Measurements from ENCODE around the gene ZNF83. TPM values are rescaled to one million over a fixed set of nuclear protein-coding genes. Genes with fewer than 3 reads are reported as not detected.

ZNF83 gene
- total RNA-seq, 1 experiment from 2014 or later = 34.1 TPM

- Mint-ChIP-seq H3K27me3 (ENCODE audit: low read depth) (no peaks in the 10 kb centered on the region), H3K4me3 (no peak overlapping the region)
- POLR2A ChIA-PET = no interaction called here
These were observed 71.6 kb downstream of the ZNF83 start for GRCh38 chr19:52566588-52566987.

GRCh38 chr19:52566121-52566520 is 72.0 kb downstream of the ZNF83 start:
- Mint-ChIP-seq H3K27me3 (ENCODE audit: low read depth) (no peaks in the 10 kb centered on the region), H3K4me1 (peaks cover 41% of the 10 kb centered on the region), H3K4me3 (no peak overlapping the region), H3K36me3 (0 out of 2 replicates have a peak, but pooled peaks cover 7% of the 10 kb centered on the region), H3K9me3 (no peaks in the 10 kb centered on the region), H3K27ac (no peak overlapping the region)
- ChIA-PET CTCF (interaction anchor here (0.6 to 1.9 kb wide), 3 partner anchors 36 to 65 kb away, joined by 3 to 5 read pairs (median 5); partner anchors contain the start of gene ZNF808), POLR2A (no interaction called here)
- TF ChIP-seq FOXK1 (CRISPR knock-in tag; IDR thresholded peaks at IDR 0.05) (no peak), ZNF425 (CRISPR knock-in tag; conservative IDR thresholded peaks at IDR 0.05) (no peak), E2F5 (CRISPR knock-in tag; IDR thresholded peaks at IDR 0.05) (no peak), FOXP4 (CRISPR knock-in tag; IDR thresholded peaks at IDR 0.05) (no peak), NFATC4 (CRISPR knock-in tag; IDR thresholded peaks at IDR 0.05) (no peak), SMAD3 (CRISPR knock-in tag; IDR thresholded peaks at IDR 0.05; ENCODE audit: borderline replicate concordance) (no peak), ZNF671 (CRISPR knock-in tag; IDR thresholded peaks at IDR 0.05) (no peak), CREM (CRISPR knock-in tag; IDR thresholded peaks at IDR 0.05) (no peak), TCF7 (CRISPR knock-in tag; IDR thresholded peaks at IDR 0.05; ENCODE audit: low read depth) (no peak), MXD4 (CRISPR knock-in tag; IDR thresholded peaks at IDR 0.05; ENCODE audit: borderline replicate concordance) (no peak), JUN (CRISPR knock-in tag; IDR thresholded peaks at IDR 0.05) (no peak), TP53 (CRISPR knock-in tag; IDR thresholded peaks at IDR 0.05) (no peak), ZNF423 (CRISPR knock-in tag; IDR thresholded peaks at IDR 0.05) (no peak), ZBTB21 (CRISPR knock-in tag; IDR thresholded peaks at IDR 0.05; ENCODE audit: borderline replicate concordance) (no peak), SOX15 (CRISPR knock-in tag; IDR thresholded peaks at IDR 0.05) (no peak), ZNF232 (CRISPR knock-in tag; IDR thresholded peaks at IDR 0.05) (no peak), ATF6 (CRISPR knock-in tag; IDR thresholded peaks at IDR 0.05) (no peak), IRF2 (CRISPR knock-in tag; IDR thresholded peaks at IDR 0.05; ENCODE audit: borderline replicate concordance, low read depth) (no peak)
- ATAC-seq = no peak
- DNase-seq (ENCODE audit: low spot score) = no peak

More at GRCh38 chr19:52566588-52566987, 71.6 kb downstream of the ZNF83 start:
- ATAC-seq (no peak), DNase-seq (ENCODE audit: low spot score) (no peak)
- Mint-ChIP-seq H3K36me3 (0 out of 2 replicates have a peak, but pooled peaks cover 7% of the 10 kb centered on the region), H3K27ac (peak overlapping the region; percentile 80), H3K9me3 (no peaks in the 10 kb centered on the region), H3K4me1 (peaks cover 44% of the 10 kb centered on the region)
- CTCF ChIA-PET = interaction anchor here (0.6 to 1.9 kb wide), 3 partner anchors 35 to 66 kb away, joined by 3 to 5 read pairs (median 5); partner anchors contain the start of gene ZNF808
- TF ChIP-seq ATF1 (CRISPR knock-in tag; IDR thresholded peaks at IDR 0.05) = no peak
- no peak for TF ChIP-seq ZSCAN18 (CRISPR knock-in tag; IDR thresholded peaks at IDR 0.05)
- no peak for TF ChIP-seq CDX4 (CRISPR knock-in tag; IDR thresholded peaks at IDR 0.05; ENCODE audit: borderline replicate concordance)
- TF ChIP-seq NFYB (CRISPR knock-in tag; conservative IDR thresholded peaks at IDR 0.05; ENCODE audit: low read depth) = no peak
- TF ChIP-seq ZNF138 (CRISPR knock-in tag; conservative IDR thresholded peaks at IDR 0.05) = no peak
- TF ChIP-seq HMGA2 (CRISPR knock-in tag; IDR thresholded peaks at IDR 0.05) = no peak
- TF ChIP-seq JUN (CRISPR knock-in tag; IDR thresholded peaks at IDR 0.05) = no peak
- TF ChIP-seq MXD4 (CRISPR knock-in tag; IDR thresholded peaks at IDR 0.05; ENCODE audit: borderline replicate concordance) = no peak
- no peak for TF ChIP-seq E2F5 (CRISPR knock-in tag; IDR thresholded peaks at IDR 0.05)
